AG04449 (cell line): ENCODE data around the gene PLA2G7.

Source experiments
- CTCF ChIA-PET: fragments of 350-600 bp; formaldehyde crosslinking; extraction: SDS; loops from one replicate; lab custom pipeline; 2021; ENCODE audit warnings: antibody characterized with exemption; lab: Yijun Ruan, JAX
- POLR2A ChIA-PET: fragments of 400-600, 350-600 bp; formaldehyde crosslinking; extraction: SDS; loops from one replicate; lab custom pipeline; 2020; ENCODE audit warnings: antibody characterized with exemption, inconsistent platforms; lab: Yijun Ruan, JAX
- DNase-seq: peaks from one replicate; pipeline ENCODE4 v3.0.0-alpha.2; 2010; ENCODE audit warnings: low read depth, low spot score
- H3K4me3 ChIP-seq: 2 replicates; pipeline ENCODE4 v1.5.1; 2011; ENCODE audit warnings: low read depth, mild to moderate bottlenecking, control low read depth, low read length
- TF ChIP-seq, protein P1 (sequence below): IDR thresholded peaks from one replicate; pipeline ENCODE4 v1.5.1; 2011; ENCODE audit warnings: mild to moderate bottlenecking, moderate library complexity, low read length, control low read depth, inconsistent platforms; ENCODE audit not compliant: insufficient read depth; ENCODE audit errors: missing control alignments

The PLA2G7 gene

DNA sequence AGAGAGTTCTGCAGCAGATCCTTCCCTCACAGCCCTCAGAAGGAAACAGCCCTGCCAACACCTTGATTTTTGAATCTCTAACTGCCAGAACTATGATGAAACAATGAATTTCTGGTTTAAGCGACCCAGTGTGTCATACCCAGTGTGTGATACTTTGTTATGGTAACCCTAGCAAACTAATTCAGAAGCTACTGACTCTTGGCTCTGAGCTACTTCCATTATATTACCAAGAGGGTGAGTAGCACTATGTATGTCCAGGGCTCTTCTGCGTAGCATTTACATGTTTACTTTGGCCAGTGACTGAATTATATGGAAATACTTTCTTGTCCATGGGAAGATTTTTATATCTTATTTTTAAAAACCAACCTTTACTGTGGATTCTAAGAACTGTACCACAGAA is 28.3 kb upstream of the PLA2G7 start:
- ChIA-PET POLR2A (no interaction called here), CTCF (no interaction called here)

DNA sequence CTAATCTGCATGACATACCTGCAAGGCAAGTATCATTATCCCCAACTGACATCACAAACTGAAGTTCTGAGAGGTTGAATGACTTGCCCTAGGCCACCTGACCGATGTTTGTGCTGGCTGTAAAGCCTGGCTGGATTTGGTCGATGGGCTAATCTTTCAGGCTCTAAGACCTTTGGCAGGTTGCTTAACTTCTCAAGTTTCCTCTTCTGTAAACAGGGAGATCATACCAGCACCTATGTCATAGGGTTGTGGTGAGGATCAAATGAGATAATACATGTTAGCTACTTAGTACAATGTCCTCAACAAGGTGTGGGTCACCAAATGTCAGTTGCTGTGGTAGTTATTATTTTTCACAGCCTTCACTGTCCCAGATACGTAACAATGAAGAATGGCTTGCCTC is 25.8 kb upstream of the PLA2G7 start:
- POLR2A ChIA-PET = no interaction called here
- no peak for DNase-seq
- H3K4me3 ChIP-seq = no peak overlapping the region
- CTCF ChIA-PET = no interaction called here
- TF ChIP-seq, protein P1, sequence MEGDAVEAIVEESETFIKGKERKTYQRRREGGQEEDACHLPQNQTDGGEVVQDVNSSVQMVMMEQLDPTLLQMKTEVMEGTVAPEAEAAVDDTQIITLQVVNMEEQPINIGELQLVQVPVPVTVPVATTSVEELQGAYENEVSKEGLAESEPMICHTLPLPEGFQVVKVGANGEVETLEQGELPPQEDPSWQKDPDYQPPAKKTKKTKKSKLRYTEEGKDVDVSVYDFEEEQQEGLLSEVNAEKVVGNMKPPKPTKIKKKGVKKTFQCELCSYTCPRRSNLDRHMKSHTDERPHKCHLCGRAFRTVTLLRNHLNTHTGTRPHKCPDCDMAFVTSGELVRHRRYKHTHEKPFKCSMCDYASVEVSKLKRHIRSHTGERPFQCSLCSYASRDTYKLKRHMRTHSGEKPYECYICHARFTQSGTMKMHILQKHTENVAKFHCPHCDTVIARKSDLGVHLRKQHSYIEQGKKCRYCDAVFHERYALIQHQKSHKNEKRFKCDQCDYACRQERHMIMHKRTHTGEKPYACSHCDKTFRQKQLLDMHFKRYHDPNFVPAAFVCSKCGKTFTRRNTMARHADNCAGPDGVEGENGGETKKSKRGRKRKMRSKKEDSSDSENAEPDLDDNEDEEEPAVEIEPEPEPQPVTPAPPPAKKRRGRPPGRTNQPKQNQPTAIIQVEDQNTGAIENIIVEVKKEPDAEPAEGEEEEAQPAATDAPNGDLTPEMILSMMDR = no peak

More for the DNA sequence above, 28.3 kb upstream of the PLA2G7 start:
- H3K4me3 ChIP-seq = no peak overlapping the region
- no peak for DNase-seq
- TF ChIP-seq, protein P1 = no peak

DNA sequence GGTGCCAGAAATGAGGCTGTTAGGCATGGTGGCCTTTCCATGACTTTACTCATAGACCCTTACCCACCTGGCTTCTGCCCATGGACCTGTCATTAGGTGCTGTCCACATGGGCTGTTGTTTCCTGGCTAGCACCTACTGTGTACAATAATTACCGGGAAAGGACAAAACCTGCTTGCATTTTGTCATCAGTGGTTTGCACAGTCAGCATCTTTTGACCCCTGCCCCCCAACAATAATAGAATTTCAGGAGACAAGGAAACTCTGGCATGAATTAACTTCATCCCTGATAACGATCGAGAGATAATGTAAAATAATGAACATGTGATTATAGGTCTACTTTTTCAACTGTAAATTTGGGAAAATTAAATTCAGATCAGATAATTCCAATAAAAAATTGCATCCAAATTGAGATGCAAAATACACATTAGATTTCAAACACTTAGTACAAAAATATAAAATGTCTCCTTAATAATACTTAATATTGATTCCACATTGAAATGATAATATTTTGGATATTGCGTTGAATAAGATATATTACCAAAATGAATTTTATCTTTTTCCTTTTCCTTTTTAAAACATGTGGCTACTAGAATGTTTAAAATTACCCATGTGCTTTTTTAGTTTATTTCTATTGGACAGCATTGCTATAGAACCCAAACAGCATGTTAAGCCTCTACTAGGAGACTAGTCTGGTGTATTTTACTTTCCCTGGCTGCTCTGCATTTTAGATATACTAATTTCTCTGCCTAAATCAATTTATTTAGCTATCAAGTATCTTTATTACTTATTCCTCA is 24.0 kb upstream of the PLA2G7 start:
- ChIA-PET CTCF (no interaction called here), POLR2A (no interaction called here)
- TF ChIP-seq, protein P1 = no peak
- H3K4me3 ChIP-seq = no peak overlapping the region
- DNase-seq = no peak

DNA sequence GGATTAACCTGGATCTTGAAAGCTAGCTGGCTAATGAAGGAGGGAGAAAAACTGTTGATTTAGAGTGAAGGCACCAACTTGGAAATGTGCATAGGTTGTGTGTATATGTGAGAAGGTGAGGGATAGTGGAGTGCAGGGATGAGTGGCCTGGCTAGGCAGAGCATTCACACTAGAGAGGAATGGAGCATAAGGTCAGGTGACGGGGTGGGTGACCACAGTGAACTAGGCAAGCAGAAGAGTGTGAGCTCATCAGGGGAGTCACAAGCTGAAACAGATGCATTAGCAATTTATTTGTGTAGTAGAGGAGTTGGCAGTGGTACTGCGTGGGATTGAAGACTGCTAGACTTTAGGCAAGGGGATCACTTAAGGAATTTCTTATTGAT is 22.0 kb upstream of the PLA2G7 start:
- TF ChIP-seq, protein P1 = no peak
- no peak for DNase-seq
- no peak overlapping the region for H3K4me3 ChIP-seq
- CTCF ChIA-PET = no interaction called here
- POLR2A ChIA-PET = no interaction called here

DNA sequence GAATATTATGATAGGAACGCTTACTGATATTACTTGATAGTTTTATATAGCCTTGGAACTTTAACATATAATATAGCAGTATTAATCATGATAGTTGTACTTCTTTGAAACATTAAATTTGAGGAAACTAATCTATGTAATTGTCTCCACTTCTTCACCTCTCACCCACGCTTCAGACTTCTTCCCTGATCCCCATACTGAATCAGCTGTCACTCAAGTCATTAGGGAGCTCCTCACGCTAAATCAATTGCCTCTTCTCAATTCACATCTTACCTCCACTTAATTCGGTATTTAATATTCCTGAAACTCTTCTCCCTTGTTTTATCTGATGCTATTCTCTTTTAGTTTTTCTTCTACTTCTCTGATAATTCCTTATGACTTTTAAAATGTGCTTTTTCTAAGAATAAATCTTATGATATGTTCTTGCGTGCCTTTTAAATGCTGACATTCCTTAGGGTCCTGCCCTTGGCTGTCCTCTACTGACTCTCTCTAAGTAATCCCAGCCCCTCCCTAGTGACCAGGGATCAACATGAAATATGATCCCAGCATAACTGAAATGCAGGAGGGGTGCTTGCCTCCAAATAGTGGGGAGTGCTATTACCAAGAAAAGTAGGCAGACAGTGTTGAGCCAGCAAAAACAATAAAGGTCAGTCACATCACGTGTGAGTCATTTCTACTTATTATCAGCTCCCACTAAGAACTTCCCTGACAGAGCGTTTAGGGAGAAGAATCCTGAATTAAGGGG is 21.5 kb upstream of the PLA2G7 start:
- CTCF ChIA-PET = no interaction called here
- DNase-seq = no peak
- POLR2A ChIA-PET = no interaction called here
- no peak overlapping the region for H3K4me3 ChIP-seq
- TF ChIP-seq, protein P1 = no peak

DNA sequence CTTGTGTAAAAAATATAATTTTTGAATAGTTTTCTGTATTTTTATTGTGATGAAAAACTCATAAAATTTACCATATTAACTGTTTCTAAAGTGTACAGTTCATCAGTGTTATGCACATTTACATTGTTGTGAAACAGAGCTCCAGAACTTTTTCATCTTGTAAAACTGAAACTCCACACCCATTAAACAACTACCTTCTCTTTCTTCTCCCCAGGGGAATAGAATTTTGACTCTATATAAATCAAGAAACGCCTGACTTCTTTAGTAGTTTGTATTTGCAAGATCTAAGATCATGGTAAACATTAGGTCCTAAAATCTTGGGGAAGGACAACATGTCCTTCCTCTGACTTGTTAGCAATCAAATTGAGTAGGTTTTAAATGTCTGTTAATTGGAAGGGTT is 20.7 kb upstream of the PLA2G7 start:
- CTCF ChIA-PET = no interaction called here
- TF ChIP-seq, protein P1 = no peak
- DNase-seq = no peak
- H3K4me3 ChIP-seq = no peak overlapping the region
- POLR2A ChIA-PET = no interaction called here
